GM12891 (cell line): ENCODE measurements around the gene RSPH3.

Source experiments
- POLR2A ChIP-seq: IDR thresholded peaks from 2 replicates; pipeline ENCODE4 v1.6.1; 2011; ENCODE audit warnings: low read depth, low read length, control low read depth
- POLR2AphosphoS5 ChIP-seq: IDR thresholded peaks from 2 replicates; pipeline ENCODE4 v1.6.1; 2011; ENCODE audit warnings: low read depth, low read length, control low read depth

DNA sequence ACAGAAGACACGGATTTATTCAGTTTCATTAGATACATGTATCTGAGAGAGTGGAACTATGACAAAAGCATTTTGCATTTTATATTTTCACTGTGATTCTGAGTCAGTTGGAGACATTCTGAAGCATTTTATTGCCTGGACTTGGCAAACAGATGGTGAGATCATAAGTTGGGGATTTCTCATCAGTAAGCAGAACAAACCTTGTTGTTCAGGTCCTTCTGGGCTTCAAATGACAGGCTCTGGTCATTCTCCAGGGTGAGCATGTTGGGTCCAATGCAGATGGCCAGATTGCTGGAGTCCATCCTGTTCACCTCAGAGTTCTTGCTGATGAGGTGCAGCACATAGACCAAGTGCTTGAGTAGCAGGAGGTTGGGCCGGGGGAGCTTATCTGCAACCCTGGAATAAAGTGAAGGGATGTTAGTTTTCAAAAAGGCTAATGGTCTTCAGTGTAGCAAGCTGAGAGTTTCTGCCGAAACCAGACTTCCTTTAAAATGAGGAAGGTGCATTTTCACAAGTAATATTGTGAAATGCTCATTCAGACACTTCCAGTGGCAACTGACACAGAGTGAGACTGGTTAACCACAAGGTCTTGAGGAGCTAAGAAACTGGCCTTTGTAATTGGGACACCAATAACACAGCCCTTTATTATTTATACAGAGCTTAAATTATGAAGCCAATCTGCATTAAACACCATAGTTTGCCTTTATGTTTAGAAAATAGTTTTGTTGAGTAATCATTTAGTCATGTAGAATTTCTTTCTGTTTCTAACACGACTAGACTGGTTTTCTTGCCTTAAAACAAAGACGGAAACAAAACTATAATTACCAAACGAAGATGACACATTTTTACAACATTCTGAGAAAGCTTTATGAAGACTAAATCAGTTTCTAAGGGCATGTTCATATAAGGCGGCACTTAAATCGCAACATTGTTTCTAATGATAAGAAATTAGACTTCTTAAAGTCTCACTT, 39.2 kb upstream of the RSPH3 start:
- TF ChIP-seq POLR2AphosphoS5 (no peak), POLR2A (no peak)
